ENCODE results near the gene RBM25.

GRCh38 chr14:73116079-73116665 lies 57.8 kb downstream of the RBM25 start:
- TF ChIP-seq ZNF8 (CRISPR knock-in tag; IDR thresholded peaks at IDR 0.05), result no peak
- TF ChIP-seq ZNF565 (CRISPR knock-in tag; conservative IDR thresholded peaks at IDR 0.05; ENCODE audit: low read depth), result no peak
- no peak for TF ChIP-seq PATZ1 (CRISPR knock-in tag; IDR thresholded peaks at IDR 0.05; ENCODE audit: borderline replicate concordance)
- no peak for TF ChIP-seq RARB (CRISPR knock-in tag; IDR thresholded peaks at IDR 0.05)
- TF ChIP-seq ARNTL (CRISPR knock-in tag; IDR thresholded peaks at IDR 0.05; ENCODE audit: borderline replicate concordance, low read depth), result no peak
- no peak for TF ChIP-seq CREB5 (CRISPR knock-in tag; IDR thresholded peaks at IDR 0.05; ENCODE audit: low read depth)
- no peak for TF ChIP-seq BACH2 (CRISPR knock-in tag; IDR thresholded peaks at IDR 0.05; ENCODE audit: borderline replicate concordance)
- no peak for TF ChIP-seq ESRRG (CRISPR knock-in tag; IDR thresholded peaks at IDR 0.05)
- no peak for TF ChIP-seq ZFP3 (CRISPR knock-in tag; IDR thresholded peaks at IDR 0.05)
- TF ChIP-seq CSDC2 (CRISPR knock-in tag; IDR thresholded peaks at IDR 0.05), result no peak
- no peak for TF ChIP-seq GLIS3 (CRISPR knock-in tag; IDR thresholded peaks at IDR 0.05)
- TF ChIP-seq TCF4 (CRISPR knock-in tag; IDR thresholded peaks at IDR 0.05; ENCODE audit: borderline replicate concordance), result no peak
- no peak for TF ChIP-seq SNAI2 (CRISPR knock-in tag; IDR thresholded peaks at IDR 0.05)

Data from SK-N-SH treated with all-trans-retinoic acid at 6 μM for 48 hours (cell line).